HG02840 (cell line): ENCODE measurements around the gene ARAP1.

ENCODE experiments used
- ATAC-seq: cut with Tn5 transposase; IDR thresholded peaks from one replicate; pipeline ENCODE4 v1.9.1; 2021; ENCODE audit warnings: mild to moderate bottlenecking, moderate library complexity, moderate number of reproducible peaks; ENCODE audit not compliant: unreplicated experiment, low FRiP score

The ARAP1 gene

GRCh38 chr11:72688929-72689328, 63.3 kb downstream of the ARAP1 start:
- ATAC-seq: no peak

DNA sequence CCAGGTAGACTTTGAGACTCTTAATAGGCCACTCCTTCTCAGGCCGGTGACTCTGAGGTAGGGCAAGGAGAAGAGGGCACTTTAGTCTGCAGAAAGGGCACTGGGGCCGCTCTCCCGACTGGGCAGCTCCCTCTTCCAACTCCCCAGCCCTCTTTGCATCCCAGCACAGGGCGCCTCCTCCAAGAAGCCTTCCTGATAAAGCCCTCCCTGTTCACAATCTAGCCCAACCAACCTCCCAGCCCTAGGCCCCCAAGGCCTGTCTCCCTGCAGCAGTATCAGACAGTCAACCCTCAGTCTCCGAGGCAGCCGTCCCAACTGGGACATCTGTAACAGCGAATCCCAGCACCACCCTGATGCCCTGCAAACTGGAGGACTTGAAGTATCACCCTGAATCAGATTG, 63.7 kb downstream of the ARAP1 start:
- ATAC-seq: no peak

- ATAC-seq: no peak
Observed at GRCh38 chr11:72687326-72687725, 64.9 kb downstream of the ARAP1 start.

GRCh38 chr11:72686639-72687220, 65.5 kb downstream of the ARAP1 start:
- ATAC-seq: no peak

DNA sequence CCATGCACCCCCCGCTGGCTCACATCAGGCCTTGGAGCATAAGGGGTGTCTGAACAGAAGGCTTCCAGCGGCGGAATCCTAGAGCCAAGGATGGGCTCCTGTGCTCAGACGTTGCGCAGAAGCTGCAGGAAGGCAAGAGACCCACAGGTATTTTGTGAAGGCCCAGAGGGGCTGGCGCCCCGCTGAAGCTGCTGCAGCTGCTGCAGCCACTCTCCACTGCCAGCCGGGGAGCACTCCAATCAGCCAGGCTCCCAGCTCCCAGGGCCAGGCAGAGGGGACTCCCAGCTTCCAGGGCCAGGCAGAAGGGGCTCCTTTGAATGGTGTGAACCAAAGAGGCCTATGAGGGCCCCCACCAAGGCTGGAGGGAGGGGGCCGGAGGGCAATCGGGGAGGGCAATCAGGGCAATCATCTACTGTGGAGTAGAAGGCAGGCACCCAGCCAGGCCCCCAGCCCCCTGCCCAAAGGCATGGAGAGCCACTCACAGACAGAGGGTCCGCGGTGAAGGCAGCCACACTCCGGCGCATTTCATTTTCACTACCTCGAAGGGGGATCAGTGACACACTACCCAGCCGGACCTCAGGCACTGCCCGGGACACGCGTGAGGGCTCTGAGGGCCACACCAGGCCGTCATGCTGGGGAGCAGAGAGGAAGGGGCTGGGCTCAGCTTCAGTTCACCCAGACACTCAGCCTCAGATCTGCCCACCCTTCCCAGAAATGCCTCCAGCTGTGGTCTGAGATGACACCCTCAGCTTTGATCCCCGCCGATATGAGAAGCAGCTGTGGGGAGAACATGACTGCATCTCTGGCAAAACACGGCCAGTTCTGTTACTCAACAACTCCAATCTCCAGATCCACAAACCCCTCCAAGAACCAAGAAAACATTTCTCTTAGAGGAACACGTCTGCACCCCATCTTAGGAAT, 66.4 kb downstream of the ARAP1 start:
- ATAC-seq: no peak

GRCh38 chr11:72684236-72684912, 67.8 kb downstream of the ARAP1 start:
- ATAC-seq: no peak

GRCh38 chr11:72683782-72684200, 68.4 kb downstream of the ARAP1 start:
- ATAC-seq: no peak

- ATAC-seq: no peak
Observed at GRCh38 chr11:72682858-72683243, 69.4 kb downstream of the ARAP1 start.

DNA sequence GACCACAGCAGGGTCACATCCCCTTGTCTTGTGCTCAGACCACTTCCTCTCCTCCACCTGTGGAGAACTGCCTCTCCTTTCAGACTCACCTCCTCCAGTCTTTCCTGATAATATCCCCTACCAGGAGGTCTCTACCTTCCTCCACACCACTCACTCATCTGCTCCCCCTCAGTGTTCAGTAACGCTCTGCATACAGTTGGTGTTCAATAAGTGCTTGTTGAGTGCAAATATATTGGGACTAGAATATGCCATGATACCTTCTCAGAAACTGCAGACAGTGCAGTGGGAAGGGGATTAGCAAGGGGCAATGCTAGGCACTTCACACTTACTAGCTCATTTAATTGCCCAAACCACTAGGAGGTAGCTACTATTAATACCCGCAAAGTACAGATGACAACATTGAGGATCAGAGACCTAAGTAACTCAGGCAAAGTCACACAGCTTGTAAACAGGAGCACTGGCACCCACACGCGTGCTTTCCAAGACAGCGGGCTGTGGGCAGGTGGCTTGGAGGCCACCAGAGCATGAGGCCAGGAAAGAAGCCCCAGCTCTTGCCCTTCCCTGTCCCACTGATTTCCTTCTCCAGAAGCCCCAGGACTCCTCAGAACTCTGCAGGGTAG, 69.9 kb downstream of the ARAP1 start:
- no peak for ATAC-seq

DNA sequence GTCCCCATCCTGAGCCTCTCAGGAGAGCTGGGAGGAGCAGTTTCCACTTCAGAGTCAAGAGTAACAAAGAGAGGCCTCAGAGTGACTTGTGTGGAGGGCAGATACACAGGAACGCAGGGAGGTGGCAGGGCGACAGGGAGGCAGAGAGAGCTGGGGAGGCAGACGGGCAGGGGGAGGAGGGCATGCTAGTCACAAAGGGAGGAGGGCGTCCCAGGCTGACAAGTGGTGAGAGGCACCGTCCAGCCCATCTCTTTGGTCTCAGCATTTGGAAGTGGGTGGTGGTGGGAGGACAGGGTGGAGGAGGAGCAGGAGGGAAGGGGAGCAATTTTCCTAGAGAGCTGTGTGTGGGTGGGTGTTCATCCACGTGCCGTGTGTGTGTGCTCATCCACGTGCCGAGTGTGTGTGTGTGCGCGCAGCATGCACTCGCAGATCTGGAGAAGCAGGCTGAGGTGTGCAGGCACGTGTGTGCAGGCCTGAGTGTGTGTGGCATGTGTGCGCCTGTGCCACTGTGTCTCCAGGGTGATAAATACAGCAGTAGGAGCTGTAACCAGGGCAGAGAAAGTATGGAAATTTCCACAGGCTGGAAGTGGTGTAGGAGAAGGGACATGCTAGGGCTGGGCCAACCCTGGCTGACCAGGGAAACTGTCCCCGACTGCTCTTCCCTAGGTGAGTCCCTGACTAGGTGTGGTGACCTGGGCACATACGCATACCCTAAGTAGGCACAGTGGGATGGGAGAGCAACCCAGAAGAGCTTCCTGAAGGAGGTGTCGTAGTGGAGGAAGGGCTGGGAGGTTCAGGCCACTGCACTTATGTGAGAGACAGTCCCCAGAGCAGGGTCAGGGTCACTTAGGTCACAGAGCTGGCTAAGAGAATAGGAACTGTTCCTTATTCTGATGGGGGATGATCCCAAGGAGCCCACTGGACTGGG, 70.7 kb downstream of the ARAP1 start:
- ATAC-seq: no peak

- no peak for ATAC-seq
Observed at GRCh38 chr11:72680624-72681158, 71.5 kb downstream of the ARAP1 start.

- no peak for ATAC-seq
Observed at GRCh38 chr11:72679869-72680268, 72.3 kb downstream of the ARAP1 start.

DNA sequence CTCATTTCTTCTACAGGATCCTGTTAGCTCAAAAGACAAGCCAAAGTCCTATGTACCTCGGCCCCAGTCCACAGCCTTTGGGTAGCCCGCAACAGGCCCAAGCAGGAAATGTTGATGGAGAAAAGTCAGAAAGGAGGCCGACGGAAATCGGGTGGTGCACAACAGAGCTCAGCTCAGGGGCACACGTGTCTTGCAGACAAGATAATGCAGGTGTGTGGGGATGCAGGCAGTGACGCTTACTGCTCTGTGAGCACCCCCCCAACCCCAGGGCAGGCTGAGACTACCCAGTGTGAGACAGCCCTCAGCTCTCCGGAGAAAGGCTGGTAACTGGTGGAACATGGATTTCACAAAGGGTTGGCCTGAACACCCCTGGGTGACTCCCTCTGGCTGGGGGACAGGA, 73.7 kb downstream of the ARAP1 start:
- no peak for ATAC-seq

GRCh38 chr11:72676861-72677341, 75.3 kb downstream of the ARAP1 start:
- no peak for ATAC-seq

GRCh38 chr11:72675221-72675620, 77.0 kb downstream of the ARAP1 start:
- no peak for ATAC-seq

DNA sequence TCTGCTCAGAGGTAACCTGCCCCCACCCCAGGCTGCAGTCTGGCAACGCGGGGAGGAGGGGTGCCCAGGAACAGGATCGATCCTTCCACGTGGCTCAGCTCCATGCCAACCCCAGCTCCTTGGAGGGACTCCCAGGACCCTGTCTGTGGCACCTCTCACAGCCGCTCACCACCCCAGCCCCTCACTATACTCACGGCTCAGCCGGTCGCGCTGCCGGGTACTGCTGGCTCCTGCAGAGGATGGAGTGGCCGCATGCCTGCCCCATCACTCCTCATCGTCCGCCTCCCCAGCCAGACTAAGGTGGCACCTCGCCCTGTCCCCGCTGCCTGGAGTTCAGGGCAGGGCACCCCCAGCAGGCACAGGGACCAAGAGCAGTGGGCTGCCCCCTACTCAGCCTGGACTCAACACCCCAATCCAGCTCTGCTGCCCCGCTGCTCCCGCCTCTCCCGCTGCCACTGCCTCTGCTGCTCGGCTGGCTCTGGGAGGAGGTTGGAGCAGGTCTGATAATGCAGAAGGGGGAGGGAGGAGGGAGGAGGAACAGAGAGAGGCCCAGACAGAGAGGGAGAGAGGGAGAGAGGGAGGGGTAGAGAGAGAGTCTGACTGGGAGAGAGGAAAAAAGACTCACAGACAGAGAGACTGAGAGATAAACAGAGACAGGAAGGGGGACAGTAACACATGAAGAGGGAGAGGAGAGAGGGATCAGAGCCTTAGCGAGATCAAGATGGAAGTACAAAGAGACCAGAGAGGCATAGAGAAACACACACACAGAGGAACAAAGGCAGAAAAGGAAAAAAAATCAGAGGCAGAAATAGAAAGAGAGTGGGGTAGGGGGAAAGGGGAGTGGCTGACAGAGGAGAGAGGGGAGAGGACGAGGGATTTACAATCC, 78.0 kb downstream of the ARAP1 start, which contains the start of gene PDE2A:
TSS of gene PDE2A (minus strand) at position 480 of the 886 bp plus-strand sequence. CDS start at position 265, 215 bp downstream.
- no peak for ATAC-seq

GRCh38 chr11:72673284-72673942, 78.8 kb downstream of the ARAP1 start:
- no peak for ATAC-seq
